SK-N-SH treated with all-trans-retinoic acid at 6 μM for 48 hours (cell line): Measurements from ENCODE around the gene SPTBN4.

Source experiments
- ATAC-seq: fragments of 200-7000 bp; cut with Tn5 transposase; 3 replicates; pipeline ENCODE4 v1.9.1; 2020; ENCODE audit warnings: mild to moderate bottlenecking, moderate library complexity
- ARNTL ChIP-seq: fragments of 450-650 bp; formaldehyde crosslinking; IDR thresholded peaks from 2 replicates; pipeline ENCODE4 v1.5.0; 2020; ENCODE audit warnings: low read depth, mild to moderate bottlenecking, moderate library complexity, borderline replicate concordance
- BACH2 ChIP-seq: fragments of 250-450 bp; sonication (Bioruptor Pico); IDR thresholded peaks from 2 replicates; pipeline ENCODE4 v1.9.0; 2021; ENCODE audit warnings: mild to moderate bottlenecking, borderline replicate concordance
- CSDC2 ChIP-seq: fragments of 250-450 bp; sonication (Bioruptor Pico); IDR thresholded peaks from 2 replicates; pipeline ENCODE4 v1.5.0; 2020; ENCODE audit warnings: mild to moderate bottlenecking, moderate library complexity
- ESRRG ChIP-seq: fragments of 250-450 bp; sonication (Bioruptor Pico); IDR thresholded peaks from 2 replicates; pipeline ENCODE4 v1.6.1; 2021; ENCODE audit warnings: mild to moderate bottlenecking
- GLIS3 ChIP-seq: fragments of 250-450 bp; sonication (Bioruptor Pico); IDR thresholded peaks from 2 replicates; pipeline ENCODE4 v1.5.0; 2020; ENCODE audit warnings: mild to moderate bottlenecking, moderate library complexity
- ISL1 ChIP-seq: fragments of 250-450 bp; sonication (Bioruptor Pico); IDR thresholded peaks from 2 replicates; pipeline ENCODE4 v2.1.2; 2022; ENCODE audit warnings: mild to moderate bottlenecking, moderate library complexity
- OSR1 ChIP-seq: fragments of 250-450 bp; sonication (Bioruptor Pico); IDR thresholded peaks from 2 replicates; pipeline ENCODE4 v1.8.0; 2022; ENCODE audit warnings: moderate library complexity, mild to moderate bottlenecking, inconsistent platforms
- PPARA ChIP-seq: fragments of 250-450 bp; sonication (Bioruptor Pico); IDR thresholded peaks from 2 replicates; pipeline ENCODE4 v1.5.0; 2020; ENCODE audit warnings: mild to moderate bottlenecking, borderline replicate concordance
- RARB ChIP-seq: fragments of 250-450 bp; sonication (Bioruptor Pico); IDR thresholded peaks from 2 replicates; pipeline ENCODE4 v1.8.0; 2021; ENCODE audit warnings: mild to moderate bottlenecking, moderate library complexity
- SNAI2 ChIP-seq: fragments of 250-450 bp; sonication (Bioruptor Pico); IDR thresholded peaks from 2 replicates; pipeline ENCODE4 v1.5.0; 2020; ENCODE audit warnings: mild to moderate bottlenecking, moderate library complexity
- TCF4 ChIP-seq: fragments of 250-450 bp; sonication (Bioruptor Pico); IDR thresholded peaks from 2 replicates; pipeline ENCODE4 v1.8.0; 2021; ENCODE audit warnings: mild to moderate bottlenecking, moderate library complexity, borderline replicate concordance
- TOX ChIP-seq: fragments of 250-450 bp; sonication (Bioruptor Pico); IDR thresholded peaks from 2 replicates; pipeline ENCODE4 v1.8.0; 2021; ENCODE audit warnings: mild to moderate bottlenecking, moderate library complexity, borderline replicate concordance
- ZC3H10 ChIP-seq: fragments of 250-450 bp; sonication (Bioruptor Pico); IDR thresholded peaks from 2 replicates; pipeline ENCODE4 v1.5.1; 2021; ENCODE audit warnings: mild to moderate bottlenecking, moderate library complexity
- ZFP3 ChIP-seq: fragments of 250-450 bp; sonication (Bioruptor Pico); IDR thresholded peaks from 2 replicates; pipeline ENCODE4 v1.5.0; 2020; ENCODE audit warnings: mild to moderate bottlenecking, moderate library complexity
- ZFP30 ChIP-seq: fragments of 450-650 bp; formaldehyde crosslinking; IDR thresholded peaks from 2 replicates; pipeline ENCODE4 v1.5.0; 2022; ENCODE audit warnings: mild to moderate bottlenecking, moderate library complexity
- ZNF70 ChIP-seq: fragments of 450-650 bp; formaldehyde crosslinking; IDR thresholded peaks from 2 replicates; pipeline ENCODE4 v1.5.0; 2020; ENCODE audit warnings: mild to moderate bottlenecking, moderate library complexity
- ZNF8 ChIP-seq: fragments of 450-650 bp; formaldehyde crosslinking; IDR thresholded peaks from 2 replicates; pipeline ENCODE4 v1.5.0; 2020; ENCODE audit warnings: mild to moderate bottlenecking, moderate library complexity
- TF ChIP-seq, protein P1 (sequence below): fragments of 250-450 bp; sonication (Bioruptor Pico); IDR thresholded peaks from 2 replicates; pipeline ENCODE4 v1.5.1; 2020; ENCODE audit warnings: low read depth, mild to moderate bottlenecking, moderate library complexity
- TF ChIP-seq, protein P2 (sequence below): fragments of 250-450 bp; sonication (Bioruptor Pico); IDR thresholded peaks from 2 replicates; pipeline ENCODE4 v1.8.0; 2020; ENCODE audit warnings: mild to moderate bottlenecking, moderate library complexity, borderline replicate concordance
- TF ChIP-seq, protein P3 (sequence below): fragments of 250-450 bp; sonication (Bioruptor Pico); IDR thresholded peaks from 2 replicates; pipeline ENCODE4 v1.8.0; 2021; ENCODE audit warnings: low read depth, mild to moderate bottlenecking, moderate library complexity, borderline replicate concordance
- TF ChIP-seq, protein P4 (sequence below): fragments of 250-450 bp; sonication (Bioruptor Pico); IDR thresholded peaks from 2 replicates; pipeline ENCODE4 v1.5.0; 2020; ENCODE audit warnings: mild to moderate bottlenecking, moderate library complexity

Gene SPTBN4

DNA sequence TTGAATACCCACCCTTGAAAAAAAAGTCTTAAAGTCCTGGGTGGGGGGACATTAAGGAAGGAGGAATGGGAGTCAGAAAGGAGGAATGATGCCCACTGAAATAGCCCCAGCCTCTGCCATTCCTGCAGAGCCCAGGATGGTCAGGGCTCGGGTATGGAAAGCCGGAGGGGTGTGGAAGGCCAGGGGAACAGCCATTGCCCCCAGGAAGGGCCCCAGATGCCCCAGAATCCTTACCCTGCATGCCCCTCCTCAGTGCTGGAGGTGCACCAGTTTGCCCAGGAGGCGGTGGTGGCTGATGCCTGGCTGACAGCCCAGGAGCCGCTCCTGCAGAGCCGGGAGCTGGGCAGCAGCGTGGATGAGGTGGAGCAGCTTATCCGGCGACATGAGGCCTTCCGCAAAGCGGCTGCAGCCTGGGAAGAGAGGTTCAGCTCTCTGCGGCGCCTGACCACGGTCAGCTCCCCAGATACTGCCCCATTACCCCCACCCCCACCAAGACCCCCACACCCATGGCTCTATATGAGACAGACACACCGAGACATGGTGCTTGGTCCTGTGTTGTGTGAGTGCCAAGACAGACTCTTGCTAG is 99.2 kb downstream of the SPTBN4 start:
- no peak for ATAC-seq
- TF ChIP-seq ISL1 (CRISPR knock-in tag) (no peak), ZNF70 (CRISPR knock-in tag) (no peak), GLIS3 (no peak), BACH2 (CRISPR knock-in tag) (no peak), ZFP3 (CRISPR knock-in tag) (no peak), TOX (CRISPR knock-in tag) (no peak), ZFP30 (no peak), ARNTL (CRISPR knock-in tag) (no peak)
- TF ChIP-seq, protein P1, sequence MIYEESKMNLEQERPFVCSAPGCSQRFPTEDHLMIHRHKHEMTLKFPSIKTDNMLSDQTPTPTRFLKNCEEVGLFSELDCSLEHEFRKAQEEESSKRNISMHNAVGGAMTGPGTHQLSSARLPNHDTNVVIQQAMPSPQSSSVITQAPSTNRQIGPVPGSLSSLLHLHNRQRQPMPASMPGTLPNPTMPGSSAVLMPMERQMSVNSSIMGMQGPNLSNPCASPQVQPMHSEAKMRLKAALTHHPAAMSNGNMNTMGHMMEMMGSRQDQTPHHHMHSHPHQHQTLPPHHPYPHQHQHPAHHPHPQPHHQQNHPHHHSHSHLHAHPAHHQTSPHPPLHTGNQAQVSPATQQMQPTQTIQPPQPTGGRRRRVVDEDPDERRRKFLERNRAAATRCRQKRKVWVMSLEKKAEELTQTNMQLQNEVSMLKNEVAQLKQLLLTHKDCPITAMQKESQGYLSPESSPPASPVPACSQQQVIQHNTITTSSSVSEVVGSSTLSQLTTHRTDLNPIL (CRISPR knock-in tag) = no peak

DNA sequence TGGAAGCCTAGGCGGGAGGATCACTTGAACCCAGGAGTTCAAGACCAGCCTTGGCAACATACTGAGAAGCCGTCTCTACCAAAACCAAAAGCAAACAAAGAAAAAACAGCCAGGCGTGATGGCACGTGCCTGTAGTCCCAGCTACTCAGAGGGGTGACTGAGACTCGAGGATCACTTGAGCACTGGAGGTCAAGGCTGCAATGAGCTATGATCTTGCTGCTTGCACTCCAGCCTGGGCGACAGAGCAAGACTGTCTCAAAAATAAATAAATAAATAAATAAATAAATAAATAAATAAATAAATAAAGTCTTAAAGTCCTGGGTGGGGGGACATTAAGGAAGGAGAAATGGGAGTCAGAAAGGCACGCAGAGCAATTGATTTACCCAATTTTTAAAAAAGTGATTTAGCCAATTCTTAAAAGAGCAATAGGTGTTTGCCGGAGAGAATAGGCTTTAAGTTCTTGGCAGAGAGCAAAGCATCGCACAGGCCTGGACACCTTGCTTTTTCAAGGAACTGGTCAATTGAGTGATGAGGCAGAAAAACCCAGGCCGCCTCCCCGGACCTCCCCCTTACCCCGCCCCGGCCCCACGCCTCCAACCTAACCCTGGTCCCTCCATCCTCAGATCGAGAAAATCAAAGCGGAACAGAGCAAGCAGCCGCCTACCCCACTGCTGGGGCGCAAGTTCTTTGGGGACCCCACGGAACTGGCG is 100.4 kb downstream of the SPTBN4 start:
- TF ChIP-seq, protein P2, sequence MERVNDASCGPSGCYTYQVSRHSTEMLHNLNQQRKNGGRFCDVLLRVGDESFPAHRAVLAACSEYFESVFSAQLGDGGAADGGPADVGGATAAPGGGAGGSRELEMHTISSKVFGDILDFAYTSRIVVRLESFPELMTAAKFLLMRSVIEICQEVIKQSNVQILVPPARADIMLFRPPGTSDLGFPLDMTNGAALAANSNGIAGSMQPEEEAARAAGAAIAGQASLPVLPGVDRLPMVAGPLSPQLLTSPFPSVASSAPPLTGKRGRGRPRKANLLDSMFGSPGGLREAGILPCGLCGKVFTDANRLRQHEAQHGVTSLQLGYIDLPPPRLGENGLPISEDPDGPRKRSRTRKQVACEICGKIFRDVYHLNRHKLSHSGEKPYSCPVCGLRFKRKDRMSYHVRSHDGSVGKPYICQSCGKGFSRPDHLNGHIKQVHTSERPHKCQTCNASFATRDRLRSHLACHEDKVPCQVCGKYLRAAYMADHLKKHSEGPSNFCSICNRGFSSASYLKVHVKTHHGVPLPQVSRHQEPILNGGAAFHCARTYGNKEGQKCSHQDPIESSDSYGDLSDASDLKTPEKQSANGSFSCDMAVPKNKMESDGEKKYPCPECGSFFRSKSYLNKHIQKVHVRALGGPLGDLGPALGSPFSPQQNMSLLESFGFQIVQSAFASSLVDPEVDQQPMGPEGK (CRISPR knock-in tag) = no peak
- no peak for TF ChIP-seq TOX (CRISPR knock-in tag)
- TF ChIP-seq RARB (CRISPR knock-in tag) = no peak
- TF ChIP-seq ZNF8 = no peak
- TF ChIP-seq ESRRG = no peak
- no peak for TF ChIP-seq GLIS3
- TF ChIP-seq ISL1 (CRISPR knock-in tag) = no peak
- TF ChIP-seq CSDC2 (CRISPR knock-in tag) = no peak
- no peak for TF ChIP-seq ARNTL (CRISPR knock-in tag)
- no peak for TF ChIP-seq PPARA
- no peak for TF ChIP-seq ZNF70 (CRISPR knock-in tag)
- no peak for TF ChIP-seq SNAI2 (CRISPR knock-in tag)
- no peak for TF ChIP-seq ZC3H10
- TF ChIP-seq TCF4 (CRISPR knock-in tag) = no peak
- no peak for TF ChIP-seq ZFP3 (CRISPR knock-in tag)
- no peak for TF ChIP-seq OSR1 (CRISPR knock-in tag)
- no peak for TF ChIP-seq ZFP30
- TF ChIP-seq, protein P3, sequence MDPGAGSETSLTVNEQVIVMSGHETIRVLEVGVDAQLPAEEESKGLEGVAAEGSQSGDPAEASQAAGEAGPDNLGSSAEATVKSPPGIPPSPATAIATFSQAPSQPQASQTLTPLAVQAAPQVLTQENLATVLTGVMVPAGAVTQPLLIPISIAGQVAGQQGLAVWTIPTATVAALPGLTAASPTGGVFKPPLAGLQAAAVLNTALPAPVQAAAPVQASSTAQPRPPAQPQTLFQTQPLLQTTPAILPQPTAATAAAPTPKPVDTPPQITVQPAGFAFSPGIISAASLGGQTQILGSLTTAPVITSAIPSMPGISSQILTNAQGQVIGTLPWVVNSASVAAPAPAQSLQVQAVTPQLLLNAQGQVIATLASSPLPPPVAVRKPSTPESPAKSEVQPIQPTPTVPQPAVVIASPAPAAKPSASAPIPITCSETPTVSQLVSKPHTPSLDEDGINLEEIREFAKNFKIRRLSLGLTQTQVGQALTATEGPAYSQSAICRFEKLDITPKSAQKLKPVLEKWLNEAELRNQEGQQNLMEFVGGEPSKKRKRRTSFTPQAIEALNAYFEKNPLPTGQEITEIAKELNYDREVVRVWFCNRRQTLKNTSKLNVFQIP (CRISPR knock-in tag) = no peak
- TF ChIP-seq, protein P1 (CRISPR knock-in tag) = no peak
- TF ChIP-seq, protein P4, sequence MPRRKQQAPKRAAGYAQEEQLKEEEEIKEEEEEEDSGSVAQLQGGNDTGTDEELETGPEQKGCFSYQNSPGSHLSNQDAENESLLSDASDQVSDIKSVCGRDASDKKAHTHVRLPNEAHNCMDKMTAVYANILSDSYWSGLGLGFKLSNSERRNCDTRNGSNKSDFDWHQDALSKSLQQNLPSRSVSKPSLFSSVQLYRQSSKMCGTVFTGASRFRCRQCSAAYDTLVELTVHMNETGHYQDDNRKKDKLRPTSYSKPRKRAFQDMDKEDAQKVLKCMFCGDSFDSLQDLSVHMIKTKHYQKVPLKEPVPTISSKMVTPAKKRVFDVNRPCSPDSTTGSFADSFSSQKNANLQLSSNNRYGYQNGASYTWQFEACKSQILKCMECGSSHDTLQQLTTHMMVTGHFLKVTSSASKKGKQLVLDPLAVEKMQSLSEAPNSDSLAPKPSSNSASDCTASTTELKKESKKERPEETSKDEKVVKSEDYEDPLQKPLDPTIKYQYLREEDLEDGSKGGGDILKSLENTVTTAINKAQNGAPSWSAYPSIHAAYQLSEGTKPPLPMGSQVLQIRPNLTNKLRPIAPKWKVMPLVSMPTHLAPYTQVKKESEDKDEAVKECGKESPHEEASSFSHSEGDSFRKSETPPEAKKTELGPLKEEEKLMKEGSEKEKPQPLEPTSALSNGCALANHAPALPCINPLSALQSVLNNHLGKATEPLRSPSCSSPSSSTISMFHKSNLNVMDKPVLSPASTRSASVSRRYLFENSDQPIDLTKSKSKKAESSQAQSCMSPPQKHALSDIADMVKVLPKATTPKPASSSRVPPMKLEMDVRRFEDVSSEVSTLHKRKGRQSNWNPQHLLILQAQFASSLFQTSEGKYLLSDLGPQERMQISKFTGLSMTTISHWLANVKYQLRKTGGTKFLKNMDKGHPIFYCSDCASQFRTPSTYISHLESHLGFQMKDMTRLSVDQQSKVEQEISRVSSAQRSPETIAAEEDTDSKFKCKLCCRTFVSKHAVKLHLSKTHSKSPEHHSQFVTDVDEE (CRISPR knock-in tag) = no peak
- TF ChIP-seq, all 23 proteins: peak for 0
- ATAC-seq = no peak
